Measurements from ENCODE around the gene PIK3R3.

The PIK3R3 gene

GRCh38 chr1:46171871-46172270 is 39.4 kb upstream of the PIK3R3 start:
- TF ChIP-seq EZH2 (IDR thresholded peaks at IDR 0.05; ENCODE audit: borderline replicate concordance, low read length) (no peak), CTCF (IDR thresholded peaks at IDR 0.05; ENCODE audit: low read length) (no peak)
- Histone ChIP-seq H2AFZ (ENCODE audit: low read length) (no peak overlapping the region), H3K4me1 (ENCODE audit: insufficient read depth, low read length, severe bottlenecking) (peaks cover 11% of the 10 kb centered on the region), H3F3A (ENCODE audit: insufficient read depth, low read length) (no peaks in the 10 kb centered on the region), H3K4me2 (ENCODE audit: low read length) (no peak overlapping the region), H3K9me2 (ENCODE audit: low read depth, low read length) (no peaks in the 10 kb centered on the region), H4K20me1 (ENCODE audit: insufficient read depth, low read length) (no peaks in the 10 kb centered on the region), H3K9ac (ENCODE audit: low read length) (no peak overlapping the region), H3K4me3 (ENCODE audit: low read depth, low read length, poor library complexity, severe bottlenecking) (no peak overlapping the region), H3K27me3 (ENCODE audit: insufficient read depth, low read length) (no peaks in the 10 kb centered on the region; the same call in 1 of the 2 replicates), H3K9me3 (ENCODE audit: low read length) (no peaks in the 10 kb centered on the region), H3K79me2 (ENCODE audit: insufficient read depth, low read length) (no peaks in the 10 kb centered on the region), H3K27ac (ENCODE audit: low read depth, low read length, poor library complexity, severe bottlenecking) (no peak overlapping the region), H3K36me3 (ENCODE audit: insufficient read depth, low read length) (no peaks in the 10 kb centered on the region; the same call in 1 of the 2 replicates)

DNA sequence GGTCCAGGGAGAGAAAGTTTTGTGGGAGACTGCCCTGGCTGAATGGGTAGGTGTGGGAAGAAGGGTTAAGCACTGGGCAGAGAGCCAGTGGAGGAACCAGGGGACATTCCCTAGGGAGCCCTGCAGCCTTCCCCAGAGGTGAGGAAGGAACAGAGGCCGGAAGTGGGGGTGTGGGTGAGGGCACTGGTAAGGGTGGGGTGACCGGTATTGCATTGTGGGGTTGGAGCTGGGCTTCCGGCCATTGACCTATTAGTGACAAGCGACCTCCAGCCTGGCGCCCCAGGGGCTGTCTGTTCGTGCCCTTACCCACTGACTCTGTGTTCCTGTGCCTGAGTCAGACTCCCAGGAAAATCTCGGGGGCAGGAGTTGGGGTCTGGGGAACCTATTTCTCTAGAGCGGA is 38.9 kb upstream of the PIK3R3 start:
- Histone ChIP-seq H3K9me3 (ENCODE audit: low read length) (no peaks in the 10 kb centered on the region), H3K4me3 (ENCODE audit: low read depth, low read length, poor library complexity, severe bottlenecking) (no peak overlapping the region), H4K20me1 (ENCODE audit: insufficient read depth, low read length) (no peaks in the 10 kb centered on the region), H3K4me1 (ENCODE audit: insufficient read depth, low read length, severe bottlenecking) (peaks cover 16% of the 10 kb centered on the region), H2AFZ (ENCODE audit: low read length) (no peak overlapping the region), H3F3A (ENCODE audit: insufficient read depth, low read length) (no peaks in the 10 kb centered on the region), H3K36me3 (ENCODE audit: insufficient read depth, low read length) (no peaks in the 10 kb centered on the region; the same call in 1 of the 2 replicates), H3K27me3 (ENCODE audit: insufficient read depth, low read length) (no peaks in the 10 kb centered on the region; the same call in 1 of the 2 replicates), H3K9me2 (ENCODE audit: low read depth, low read length) (no peaks in the 10 kb centered on the region), H3K4me2 (ENCODE audit: low read length) (no peak overlapping the region), H3K9ac (ENCODE audit: low read length) (no peak overlapping the region), H3K79me2 (ENCODE audit: insufficient read depth, low read length) (no peaks in the 10 kb centered on the region), H3K27ac (ENCODE audit: low read depth, low read length, poor library complexity, severe bottlenecking) (no peak overlapping the region)
- TF ChIP-seq EZH2 (IDR thresholded peaks at IDR 0.05; ENCODE audit: borderline replicate concordance, low read length) (no peak), CTCF (IDR thresholded peaks at IDR 0.05; ENCODE audit: low read length) (no peak)

DNA sequence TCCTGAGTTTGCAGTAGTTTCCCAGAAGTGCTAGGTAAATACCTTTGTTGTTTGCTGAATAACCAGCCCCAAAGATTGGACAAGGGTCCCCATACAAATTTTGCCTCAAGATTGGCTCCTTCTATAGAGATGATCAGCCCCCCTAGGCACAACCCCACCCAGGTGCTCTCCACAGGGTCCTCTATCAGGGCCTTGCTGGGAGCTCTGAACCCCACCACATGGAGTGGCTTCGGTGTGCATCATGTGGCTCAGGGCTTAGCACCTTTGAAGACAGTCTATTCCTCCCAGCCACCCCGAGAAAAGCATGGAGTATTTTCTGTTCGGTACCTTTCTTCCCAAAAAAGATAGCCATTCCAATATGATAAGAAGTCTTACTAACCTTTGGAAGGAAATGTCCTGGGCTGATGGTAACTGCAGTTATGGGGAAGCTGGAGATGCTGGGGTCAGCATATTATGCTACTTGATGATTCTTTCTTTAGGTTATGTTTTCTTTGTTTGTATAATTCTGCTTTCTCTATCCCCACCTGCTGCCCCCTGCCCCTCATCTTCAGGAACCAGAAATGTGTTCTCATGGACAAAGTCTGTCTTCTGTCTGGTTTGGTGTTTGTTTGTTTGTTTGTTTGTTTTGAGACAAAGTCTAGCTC is 37.5 kb upstream of the PIK3R3 start:
- no peaks in the 10 kb centered on the region for H4K20me1 ChIP-seq (ENCODE audit: insufficient read depth, low read length)
- no peak overlapping the region for H3K4me3 ChIP-seq (ENCODE audit: low read depth, low read length, poor library complexity, severe bottlenecking)
- H3K9ac ChIP-seq (ENCODE audit: low read length): no peak overlapping the region
- TF ChIP-seq EZH2 (IDR thresholded peaks at IDR 0.05; ENCODE audit: borderline replicate concordance, low read length) (no peak), CTCF (IDR thresholded peaks at IDR 0.05; ENCODE audit: low read length) (no peak)
- no peaks in the 10 kb centered on the region for H3K9me3 ChIP-seq (ENCODE audit: low read length)
- no peak overlapping the region for H2AFZ ChIP-seq (ENCODE audit: low read length)
- no peak overlapping the region for H3K4me2 ChIP-seq (ENCODE audit: low read length)
- H3K27me3 ChIP-seq (ENCODE audit: insufficient read depth, low read length): no peaks in the 10 kb centered on the region; the same call in 1 of the 2 replicates
- H3F3A ChIP-seq (ENCODE audit: insufficient read depth, low read length): no peaks in the 10 kb centered on the region
- no peaks in the 10 kb centered on the region for H3K79me2 ChIP-seq (ENCODE audit: insufficient read depth, low read length)
- no peaks in the 10 kb centered on the region for H3K9me2 ChIP-seq (ENCODE audit: low read depth, low read length)
- no peak overlapping the region for H3K27ac ChIP-seq (ENCODE audit: low read depth, low read length, poor library complexity, severe bottlenecking)
- H3K36me3 ChIP-seq (ENCODE audit: insufficient read depth, low read length): no peaks in the 10 kb centered on the region; the same call in 1 of the 2 replicates
- peaks cover 20% of the 10 kb centered on the region for H3K4me1 ChIP-seq (ENCODE audit: insufficient read depth, low read length, severe bottlenecking)

Data from OCI-LY1 (cell line).